ENCODE results near the gene TMEM45B.
"Not testable (repeated sequence)": the region's sequence is repeated elsewhere in the genome, so short reads cannot be mapped to it uniquely, and the experiment has no call there.

The TMEM45B gene

DNA sequence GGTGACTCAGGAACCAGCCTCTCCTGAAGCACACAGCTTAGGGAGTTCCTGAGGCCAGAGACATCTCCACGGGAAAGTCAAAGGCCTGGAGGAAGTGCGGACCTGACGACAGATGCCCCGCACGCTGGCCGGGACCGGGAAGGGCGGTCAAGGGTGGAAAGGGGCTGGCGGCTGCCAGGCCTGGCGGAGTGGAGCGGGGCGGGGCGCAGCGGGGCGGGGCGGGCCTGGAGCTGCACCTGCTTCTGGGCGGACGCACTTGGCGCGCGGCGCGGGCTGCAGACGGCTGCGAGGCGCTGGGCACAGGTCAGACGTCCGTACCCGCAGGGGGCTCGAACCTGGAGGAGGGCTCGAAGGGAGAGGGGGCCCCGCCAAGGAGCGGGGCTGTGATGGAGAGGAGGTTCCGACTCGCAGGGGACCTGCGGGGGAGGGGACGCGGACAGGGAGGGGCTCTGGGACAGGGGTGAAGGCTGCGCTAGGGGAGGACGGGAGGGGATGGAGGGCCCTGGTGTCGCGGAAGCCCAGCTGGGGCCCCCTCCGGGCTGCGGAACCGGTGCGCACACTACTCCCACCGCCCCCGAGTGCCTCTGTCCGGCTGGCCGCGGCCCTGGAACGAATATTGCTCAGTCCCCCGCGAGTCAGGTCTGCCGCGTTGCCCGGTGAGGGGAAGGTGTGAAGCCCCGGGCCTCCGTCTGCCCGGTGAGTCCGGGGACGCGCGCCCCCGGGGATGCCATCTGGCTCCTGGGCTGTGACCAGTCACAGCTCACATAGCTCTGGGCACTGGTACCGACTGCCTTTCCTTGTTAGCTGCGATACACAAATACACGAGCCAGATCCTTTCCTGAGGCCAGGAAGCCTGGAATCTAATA lies at the start of gene TMEM45B:
TMEM45B (plus strand) TSS at position 253 of the 866 bp plus-strand sequence. CDS start 36,635 bp downstream, outside the sequence.
- DNase-seq, result no peak

DNA sequence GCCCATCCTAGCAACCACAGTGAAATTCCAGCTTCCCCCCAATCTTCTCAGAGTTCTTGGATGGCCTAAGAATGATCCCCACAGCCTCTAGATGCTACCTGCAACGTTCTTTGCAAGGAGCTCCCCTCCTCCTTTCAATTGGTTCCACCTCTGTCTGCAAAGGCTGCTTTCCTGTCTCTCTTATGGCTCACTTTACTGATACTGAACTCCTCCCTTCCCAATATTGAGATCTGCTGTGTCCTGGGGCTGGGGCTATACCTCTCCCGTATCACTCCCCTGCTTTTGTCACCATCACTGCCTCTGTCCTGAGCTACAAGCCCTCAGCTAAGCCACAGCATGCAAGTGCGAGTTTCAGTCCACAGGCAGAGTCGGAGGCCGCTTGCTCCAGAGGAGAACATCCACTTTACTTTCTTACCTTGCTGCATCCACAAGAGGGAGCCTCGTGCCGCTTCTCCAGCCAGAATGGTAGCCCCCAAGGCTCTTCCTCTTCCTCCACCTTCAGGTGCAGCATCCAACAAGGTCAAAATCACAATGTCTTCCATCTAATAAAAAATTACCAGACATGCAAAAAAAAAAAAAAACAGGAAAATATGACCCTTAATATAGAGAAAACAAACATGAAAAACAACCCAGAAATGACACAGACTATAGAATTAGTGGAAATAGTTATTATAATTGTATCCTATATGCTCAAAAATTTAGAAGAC lies 48.6 kb upstream of the TMEM45B start:
- DNase-seq, result no peak

- DNase-seq, result no peak
Measured at GRCh38 chr11:129767827-129768226, 47.8 kb upstream of the TMEM45B start.

- no peak for DNase-seq
Measured at GRCh38 chr11:129768356-129768755, 47.3 kb upstream of the TMEM45B start.

- no peak for DNase-seq
Measured at GRCh38 chr11:129769059-129769458, 46.6 kb upstream of the TMEM45B start.

- no peak for DNase-seq
Measured at GRCh38 chr11:129770993-129771392, 44.7 kb upstream of the TMEM45B start.

GRCh38 chr11:129771456-129771855 lies 44.2 kb upstream of the TMEM45B start:
- DNase-seq, result not testable (repeated sequence)

DNA sequence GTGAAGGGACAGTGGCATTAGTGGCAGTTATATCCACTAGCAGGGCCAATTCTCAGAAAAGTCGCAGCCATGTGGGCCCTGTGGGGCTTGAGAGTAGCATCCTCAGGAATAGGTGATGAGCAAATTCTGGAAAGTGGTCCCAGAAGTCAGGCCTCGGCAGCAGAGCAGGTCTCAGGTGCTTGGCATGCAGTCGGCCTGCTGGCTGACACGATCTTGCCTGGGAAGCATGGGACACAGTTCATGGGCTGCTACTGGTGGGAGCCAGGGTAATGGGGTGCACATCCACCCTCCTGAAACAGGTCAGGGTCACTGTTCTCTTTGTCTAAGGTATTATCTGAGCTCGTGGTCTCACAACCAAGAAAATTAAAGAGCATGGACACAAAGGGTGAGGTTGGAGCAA lies 36.8 kb upstream of the TMEM45B start:
- no peak for DNase-seq

DNA sequence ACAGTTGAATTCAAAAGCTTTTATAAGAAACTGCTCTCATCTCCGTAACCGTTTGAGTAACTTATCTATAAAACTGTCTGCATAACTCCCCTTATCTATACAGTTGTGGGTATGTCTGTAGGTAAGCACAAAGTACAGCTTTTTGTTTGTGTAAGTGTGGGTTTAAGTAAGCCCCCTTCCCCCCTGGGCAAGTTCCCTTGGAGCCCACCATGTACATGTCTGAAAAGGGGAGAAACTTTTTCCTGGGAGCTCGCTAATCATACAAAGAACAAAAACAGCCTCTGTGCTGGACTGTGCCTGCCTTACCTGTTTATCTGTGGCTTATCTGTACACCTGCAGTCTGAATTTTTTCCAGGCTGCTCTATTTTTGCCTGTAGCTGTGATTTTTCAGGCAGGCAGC lies 36.3 kb upstream of the TMEM45B start:
- no peak for DNase-seq

GRCh38 chr11:129785383-129786111 lies 30.1 kb upstream of the TMEM45B start:
- no peak for DNase-seq

- DNase-seq, result not testable (repeated sequence)
Measured at GRCh38 chr11:129786112-129786416, 29.6 kb upstream of the TMEM45B start.

GRCh38 chr11:129787532-129788155 lies 28.0 kb upstream of the TMEM45B start:
- DNase-seq, result no peak

DNA sequence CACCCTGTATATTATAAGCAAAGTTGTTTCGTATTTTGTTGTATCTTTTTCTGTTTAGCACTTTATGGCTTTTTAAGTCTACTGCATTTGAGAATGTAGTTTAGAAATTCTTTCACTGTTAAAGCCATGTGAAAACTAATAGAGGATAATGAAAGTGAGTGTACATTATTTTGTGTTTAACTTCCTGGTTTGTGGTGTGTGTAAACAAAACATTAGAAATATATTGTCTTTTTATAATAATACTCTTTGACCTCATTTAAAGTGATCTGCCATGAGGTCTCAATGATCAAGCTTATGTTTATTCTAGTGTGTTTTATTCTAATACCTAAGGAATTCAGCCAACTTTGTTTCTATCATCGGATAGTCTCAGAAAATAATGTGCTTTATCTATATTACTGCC lies 27.4 kb upstream of the TMEM45B start:
- DNase-seq, result no peak

DNA sequence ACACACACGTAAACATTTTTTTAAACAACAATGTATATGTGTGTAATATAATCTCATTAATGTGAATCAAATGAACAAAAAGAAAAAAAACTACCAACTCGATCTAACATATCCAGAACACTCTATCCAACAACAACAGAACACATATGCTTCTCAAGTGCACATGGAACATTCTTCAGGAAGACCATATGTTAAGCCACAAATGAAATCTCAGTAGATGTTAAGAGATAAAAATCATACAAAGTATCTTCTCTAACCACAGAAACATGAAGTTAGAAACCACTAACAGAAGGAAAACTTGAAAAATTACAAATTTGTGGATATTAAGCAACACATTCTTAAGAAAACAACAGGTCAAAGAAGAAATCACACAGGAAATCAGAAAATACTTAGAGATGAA lies 25.5 kb upstream of the TMEM45B start:
- no peak for DNase-seq

DNA sequence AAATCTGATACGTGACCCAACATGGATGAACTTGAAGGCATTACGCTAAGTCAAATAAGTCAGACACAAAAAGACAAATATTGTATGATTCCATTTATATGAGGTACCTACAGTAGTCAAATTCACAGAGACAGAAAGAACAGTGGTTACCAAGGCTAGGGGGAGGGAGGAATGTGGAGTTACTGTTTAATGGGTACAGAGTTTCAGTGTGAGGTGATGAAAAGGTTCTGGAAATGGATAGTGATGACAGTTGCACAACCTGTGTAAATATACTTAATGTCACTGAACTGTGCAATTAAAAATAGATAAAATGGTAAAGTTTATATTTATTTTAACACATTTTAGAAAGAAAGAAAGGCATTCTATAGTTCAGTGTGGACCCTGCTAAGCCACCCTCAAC lies 24.1 kb upstream of the TMEM45B start:
- DNase-seq, result no peak

GRCh38 chr11:129792663-129793062 lies 23.0 kb upstream of the TMEM45B start:
- no peak for DNase-seq

DNA sequence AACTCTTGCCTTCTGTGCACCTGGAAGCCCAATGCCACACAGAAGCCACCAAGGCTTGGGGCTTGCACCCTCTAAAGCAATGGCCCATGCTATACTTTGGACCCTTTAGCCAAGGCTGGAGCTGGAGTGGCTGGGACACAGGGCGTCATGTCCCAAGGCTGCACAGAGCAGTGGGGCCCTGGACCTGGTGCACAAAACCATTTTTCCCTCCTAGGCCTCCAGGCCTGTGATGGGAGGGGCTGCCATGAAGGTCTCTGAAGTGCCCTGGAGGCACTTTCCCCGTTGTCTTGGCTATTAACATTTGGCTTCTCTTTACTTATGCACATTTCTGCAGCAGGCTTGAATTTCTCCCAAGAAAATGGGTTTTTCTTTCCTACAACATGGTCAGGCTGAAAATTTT lies 20.6 kb upstream of the TMEM45B start:
- no peak for DNase-seq

- DNase-seq, result no peak
Measured at GRCh38 chr11:129798212-129798611, 17.4 kb upstream of the TMEM45B start.

DNA sequence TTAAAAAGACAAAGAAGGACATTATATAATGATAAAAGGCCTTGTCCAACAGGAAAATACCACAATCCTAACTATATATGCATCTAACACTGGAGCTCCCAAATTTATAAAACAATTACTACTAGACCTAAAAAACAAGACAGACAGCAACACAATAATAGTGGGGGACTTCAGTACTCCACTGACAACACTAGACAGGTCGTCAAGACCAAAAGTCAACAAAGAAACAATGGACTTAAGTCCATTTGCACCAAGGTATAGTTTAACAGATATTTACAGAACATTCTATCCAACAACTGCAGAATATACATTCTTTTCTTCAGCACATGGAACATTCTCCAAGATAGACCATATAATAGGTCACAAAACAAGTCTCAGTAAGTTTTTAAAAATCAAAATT lies 15.5 kb upstream of the TMEM45B start:
- DNase-seq, result not testable (repeated sequence)

GRCh38 chr11:129800655-129801054 lies 15.0 kb upstream of the TMEM45B start:
- DNase-seq, result no peak

DNA sequence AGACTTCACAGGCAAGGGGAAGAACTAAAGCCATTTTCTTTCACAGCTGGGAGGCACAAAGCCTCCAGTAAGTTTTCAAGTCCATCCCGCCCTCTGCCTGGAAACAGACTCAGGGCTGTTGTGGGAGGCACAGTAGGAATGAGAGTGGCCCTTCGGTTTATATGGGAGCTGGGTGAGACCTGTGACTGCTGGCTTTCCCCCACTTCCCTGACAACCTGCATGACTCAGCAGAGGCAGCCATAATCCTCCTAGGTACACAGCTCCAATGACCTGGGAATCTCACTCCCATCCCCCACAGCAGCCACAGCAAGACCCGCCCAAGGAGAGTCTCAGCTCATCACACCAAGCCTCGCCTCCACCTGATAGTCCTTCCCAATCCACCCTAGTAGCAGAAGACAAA lies 12.1 kb upstream of the TMEM45B start:
- DNase-seq, result no peak

GRCh38 chr11:129804012-129804411 lies 11.6 kb upstream of the TMEM45B start:
- DNase-seq, result no peak

- not testable (repeated sequence) for DNase-seq
Measured at GRCh38 chr11:129808241-129808640, 7.4 kb upstream of the TMEM45B start.

Measured in cerebellar nuclear complex (tissue), 1 donor.